DOHH2 (cell line): ENCODE data around the gene CAMTA1.

Experiments used
- H3F3A ChIP-seq: fragments of 200-600 bp; sonication (generic), shearing (Covaris generic); 2 replicates; pipeline ENCODE4 v1.6.0; 2016; ENCODE audit warnings: antibody characterized with exemption, mild to moderate bottlenecking; ENCODE audit not compliant: control insufficient read depth, insufficient read depth
- H3K27ac ChIP-seq: fragments of 200-600 bp; sonication (generic); 2 replicates; pipeline ENCODE4 v1.5.1; 2014; ENCODE audit warnings: low read depth, mild to moderate bottlenecking, low read length, moderate library complexity
- H3K27me3 ChIP-seq: fragments of 200-600 bp; sonication (generic); 2 replicates; pipeline ENCODE4 v1.6.1; 2014; ENCODE audit warnings: mild to moderate bottlenecking, low read length, mixed read lengths; ENCODE audit not compliant: control insufficient read depth
- H3K36me3 ChIP-seq: fragments of 200-600 bp; sonication (generic); 2 replicates; pipeline ENCODE4 v1.6.1; 2014; ENCODE audit warnings: mild to moderate bottlenecking, low read length, moderate library complexity, mixed read lengths; ENCODE audit not compliant: control insufficient read depth
- H3K4me1 ChIP-seq: fragments of 200-600 bp; sonication (generic); 2 replicates; pipeline ENCODE4 v1.6.1; 2014; ENCODE audit warnings: mild to moderate bottlenecking, low read length, mixed read lengths; ENCODE audit not compliant: control insufficient read depth
- H3K4me2 ChIP-seq: fragments of 200-600 bp; sonication (generic); 2 replicates; pipeline ENCODE4 v1.6.0; 2014; ENCODE audit warnings: mild to moderate bottlenecking, low read length, moderate library complexity
- H3K4me3 ChIP-seq: fragments of 200-600 bp; sonication (generic); 2 replicates; pipeline ENCODE4 v1.5.1; 2014; ENCODE audit warnings: mild to moderate bottlenecking, low read length, mixed read lengths
- H3K79me2 ChIP-seq: fragments of 200-600 bp; sonication (generic); 2 replicates; pipeline ENCODE4 v1.6.1; 2014; ENCODE audit warnings: mild to moderate bottlenecking, low read length, mixed read lengths; ENCODE audit not compliant: control insufficient read depth
- H3K9me2 ChIP-seq: fragments of 200-600 bp; sonication (generic); replicated peaks from 2 replicates; pipeline ENCODE4 v1.6.1; 2014; ENCODE audit warnings: mild to moderate bottlenecking, low read length, mixed read lengths; ENCODE audit not compliant: control insufficient read depth
- H3K9me3 ChIP-seq: fragments of 200-600 bp; sonication (generic); 2 replicates; pipeline ENCODE4 v1.6.1; 2014; ENCODE audit warnings: antibody characterized with exemption, low read length, mixed read lengths; ENCODE audit not compliant: control insufficient read depth, insufficient read depth
- H4K20me1 ChIP-seq: fragments of 200-600 bp; sonication (generic); 2 replicates; pipeline ENCODE4 v1.6.0; 2014; ENCODE audit warnings: low read depth, mild to moderate bottlenecking, antibody characterized with exemption, low read length, moderate library complexity; ENCODE audit not compliant: control insufficient read depth, insufficient read depth
- EZH2phosphoT487 ChIP-seq: fragments of 200-600 bp; sonication (generic); IDR thresholded peaks from 2 replicates; pipeline ENCODE4 v1.6.1; 2017; ENCODE audit warnings: borderline replicate concordance, mild to moderate bottlenecking, antibody characterized with exemption, low read length, moderate library complexity, mixed read lengths
- TF ChIP-seq, protein P1 (sequence below): fragments of 200-600 bp; sonication (generic); IDR thresholded peaks from one replicate; pipeline ENCODE4 v1.5.1; 2014; ENCODE audit warnings: antibody characterized with exemption, mild to moderate bottlenecking, low read depth, low read length; ENCODE audit not compliant: poor library complexity, severe bottlenecking

CAMTA1 gene

DNA sequence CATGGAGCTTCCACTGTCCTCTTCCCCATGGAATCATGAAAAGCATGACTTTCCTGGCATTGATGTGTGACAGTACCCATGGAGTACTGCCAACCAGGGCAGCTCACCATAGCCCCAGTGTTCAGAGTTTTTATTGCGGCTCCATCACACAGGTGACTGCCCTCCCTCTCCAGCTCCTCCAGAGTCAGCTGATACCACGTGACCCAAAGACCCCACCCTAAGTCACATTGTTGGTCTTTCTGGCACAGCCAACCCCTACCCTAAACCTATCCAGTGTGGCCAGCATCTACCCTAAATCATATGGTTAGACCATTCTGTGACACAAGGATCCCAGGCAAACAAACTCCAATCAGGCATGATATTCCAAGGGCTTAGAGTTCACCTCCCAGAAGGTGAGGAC, 908.4 kb downstream of the CAMTA1 start:
- no peak overlapping the region for H3K27ac ChIP-seq
- no peaks in the 10 kb centered on the region for H3K36me3 ChIP-seq
- no peak for TF ChIP-seq EZH2phosphoT487
- TF ChIP-seq, protein P1, sequence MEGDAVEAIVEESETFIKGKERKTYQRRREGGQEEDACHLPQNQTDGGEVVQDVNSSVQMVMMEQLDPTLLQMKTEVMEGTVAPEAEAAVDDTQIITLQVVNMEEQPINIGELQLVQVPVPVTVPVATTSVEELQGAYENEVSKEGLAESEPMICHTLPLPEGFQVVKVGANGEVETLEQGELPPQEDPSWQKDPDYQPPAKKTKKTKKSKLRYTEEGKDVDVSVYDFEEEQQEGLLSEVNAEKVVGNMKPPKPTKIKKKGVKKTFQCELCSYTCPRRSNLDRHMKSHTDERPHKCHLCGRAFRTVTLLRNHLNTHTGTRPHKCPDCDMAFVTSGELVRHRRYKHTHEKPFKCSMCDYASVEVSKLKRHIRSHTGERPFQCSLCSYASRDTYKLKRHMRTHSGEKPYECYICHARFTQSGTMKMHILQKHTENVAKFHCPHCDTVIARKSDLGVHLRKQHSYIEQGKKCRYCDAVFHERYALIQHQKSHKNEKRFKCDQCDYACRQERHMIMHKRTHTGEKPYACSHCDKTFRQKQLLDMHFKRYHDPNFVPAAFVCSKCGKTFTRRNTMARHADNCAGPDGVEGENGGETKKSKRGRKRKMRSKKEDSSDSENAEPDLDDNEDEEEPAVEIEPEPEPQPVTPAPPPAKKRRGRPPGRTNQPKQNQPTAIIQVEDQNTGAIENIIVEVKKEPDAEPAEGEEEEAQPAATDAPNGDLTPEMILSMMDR, result no peak
- H3K79me2 ChIP-seq, result no peaks in the 10 kb centered on the region
- H3K27me3 ChIP-seq, result no peaks in the 10 kb centered on the region
- H4K20me1 ChIP-seq, result no peaks in the 10 kb centered on the region
- H3F3A ChIP-seq, result no peaks in the 10 kb centered on the region
- H3K4me1 ChIP-seq, result no peaks in the 10 kb centered on the region
- H3K4me2 ChIP-seq, result no peak overlapping the region
- H3K9me2 ChIP-seq, result no peaks in the 10 kb centered on the region
- no peak overlapping the region for H3K4me3 ChIP-seq
- H3K9me3 ChIP-seq, result no peaks in the 10 kb centered on the region

DNA sequence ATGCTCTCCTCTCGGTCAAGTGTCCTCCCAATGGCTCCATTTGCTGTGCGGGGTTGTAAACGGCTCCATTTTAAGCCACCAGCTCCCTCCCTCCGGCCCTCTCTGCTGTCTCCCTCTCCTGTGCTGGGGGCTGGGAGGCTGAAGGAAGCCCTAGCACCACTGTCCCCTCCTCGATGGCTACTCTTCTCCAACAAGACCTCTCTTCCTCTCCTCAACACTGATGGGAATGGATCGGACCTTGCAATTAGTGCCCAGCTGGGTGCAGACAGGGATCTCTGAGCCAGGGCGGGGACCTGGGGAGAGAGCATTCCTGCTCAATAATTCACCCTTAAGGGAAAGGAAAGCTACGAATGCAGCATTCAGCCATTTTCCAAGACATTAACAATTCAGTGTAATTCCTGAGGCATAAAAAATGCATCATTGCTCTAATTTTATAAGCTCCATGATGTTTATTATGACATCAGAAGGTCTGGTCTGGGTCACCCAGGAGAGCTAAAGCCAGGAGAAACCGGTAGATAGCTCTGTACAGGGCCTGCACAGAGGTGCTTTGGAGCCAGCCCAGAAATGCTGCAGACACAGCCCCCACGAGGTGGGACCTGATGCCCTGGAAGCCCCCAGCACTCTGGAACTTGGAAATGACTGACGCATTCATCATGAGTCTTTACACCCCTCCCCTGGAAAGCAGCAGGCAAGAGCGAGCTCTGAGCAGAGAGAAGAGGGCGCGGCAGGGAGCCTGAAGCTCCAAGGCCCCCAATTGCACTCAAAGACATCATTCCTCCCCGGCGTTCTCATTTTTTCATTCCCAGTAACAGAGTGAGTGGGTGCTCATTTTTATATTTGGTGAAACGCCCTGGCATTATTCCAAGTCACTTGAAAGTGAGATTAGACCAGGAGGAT, 909.6 kb downstream of the CAMTA1 start:
- no peaks in the 10 kb centered on the region for H3K79me2 ChIP-seq
- no peaks in the 10 kb centered on the region for H4K20me1 ChIP-seq
- no peaks in the 10 kb centered on the region for H3K36me3 ChIP-seq
- H3F3A ChIP-seq, result no peaks in the 10 kb centered on the region
- H3K27me3 ChIP-seq, result no peaks in the 10 kb centered on the region
- H3K9me3 ChIP-seq, result no peaks in the 10 kb centered on the region
- H3K4me2 ChIP-seq, result no peak overlapping the region
- no peaks in the 10 kb centered on the region for H3K4me1 ChIP-seq
- TF ChIP-seq EZH2phosphoT487, result no peak
- TF ChIP-seq, protein P1, result no peak
- H3K9me2 ChIP-seq, result no peaks in the 10 kb centered on the region
- H3K27ac ChIP-seq, result no peak overlapping the region
- H3K4me3 ChIP-seq, result no peak overlapping the region

GRCh38 chr1:7695497-7696117, 910.4 kb downstream of the CAMTA1 start:
- H3K9me3 ChIP-seq, result no peaks in the 10 kb centered on the region
- H3K4me2 ChIP-seq, result no peak overlapping the region
- no peaks in the 10 kb centered on the region for H3K9me2 ChIP-seq
- H3K36me3 ChIP-seq, result no peaks in the 10 kb centered on the region
- H4K20me1 ChIP-seq, result no peaks in the 10 kb centered on the region
- H3K27me3 ChIP-seq, result no peaks in the 10 kb centered on the region
- no peaks in the 10 kb centered on the region for H3F3A ChIP-seq
- H3K79me2 ChIP-seq, result no peaks in the 10 kb centered on the region
- no peak for TF ChIP-seq EZH2phosphoT487
- TF ChIP-seq, protein P1, result no peak
- no peak overlapping the region for H3K27ac ChIP-seq
- no peak overlapping the region for H3K4me3 ChIP-seq
- H3K4me1 ChIP-seq, result no peaks in the 10 kb centered on the region
